IPS DF 6.9 (cell line): ENCODE results near the gene TPM4.

ENCODE experiments used
- DNase-seq: peaks from one replicate; pipeline ENCODE4 v3.0.0-alpha.2; 2013; ENCODE audit warnings: low read depth, low spot score
- H3K27ac ChIP-seq: one replicate; pipeline ENCODE4 v1.5.1; 2013; ENCODE audit warnings: low read length, control low read depth
- H3K27me3 ChIP-seq: 2 replicates; pipeline ENCODE4 v1.6.1; 2013; ENCODE audit warnings: mild to moderate bottlenecking, low read length; ENCODE audit not compliant: control insufficient read depth, insufficient read depth
- H3K36me3 ChIP-seq: 2 replicates; pipeline ENCODE4 v1.6.1; 2013; ENCODE audit warnings: low read length; ENCODE audit not compliant: control insufficient read depth, insufficient read depth
- H3K4me1 ChIP-seq: 2 replicates; pipeline ENCODE4 v1.6.1; 2013; ENCODE audit warnings: low read length; ENCODE audit not compliant: control insufficient read depth, insufficient read depth
- H3K4me3 ChIP-seq: 2 replicates; pipeline ENCODE4 v1.5.1; 2013; ENCODE audit warnings: mild to moderate bottlenecking, low read length
- H3K9me3 ChIP-seq: 2 replicates; pipeline ENCODE4 v1.6.1; 2013; ENCODE audit warnings: low read length, inconsistent platforms; ENCODE audit not compliant: control insufficient read depth, insufficient read depth
- WGBS: extraction: QIAGEN DNeasy Blood & Tissue Kit; methylation state at CpG from one replicate; pipeline ENCODE4 v1.1.7; 2013; ENCODE audit warnings: mixed read lengths, missing lambda C conversion rate; ENCODE audit not compliant: insufficient read length, insufficient coverage; 5-methylcytosine and 5-hydroxymethylcytosine counted together

Gene TPM4

GRCh38 chr19:16041991-16042386 is 34.3 kb upstream of the TPM4 start:
- no peaks in the 10 kb centered on the region for H3K36me3 ChIP-seq
- H3K4me3 ChIP-seq, result no peak overlapping the region
- DNase-seq, result no peak
- H3K27me3 ChIP-seq, result no peaks in the 10 kb centered on the region
- no CpG with 5 or more reads among the region's 9 CpGs for WGBS
- H3K27ac ChIP-seq, result no peak overlapping the region
- no peaks in the 10 kb centered on the region for H3K4me1 ChIP-seq
- H3K9me3 ChIP-seq, result no peaks in the 10 kb centered on the region

- H3K36me3 ChIP-seq, result no peaks in the 10 kb centered on the region
- H3K27ac ChIP-seq, result no peak overlapping the region
- DNase-seq, result no peak
- 100% methylated on average over 1 of the region's 4 CpGs for WGBS
- H3K4me3 ChIP-seq, result no peak overlapping the region
- no peaks in the 10 kb centered on the region for H3K4me1 ChIP-seq
- H3K27me3 ChIP-seq, result no peaks in the 10 kb centered on the region
- H3K9me3 ChIP-seq, result no peaks in the 10 kb centered on the region
These were observed 33.7 kb upstream of the TPM4 start for GRCh38 chr19:16042533-16043085.

GRCh38 chr19:16043156-16043757 is 33.0 kb upstream of the TPM4 start:
- no peak overlapping the region for H3K4me3 ChIP-seq
- no peaks in the 10 kb centered on the region for H3K4me1 ChIP-seq
- no peak for DNase-seq
- no peak overlapping the region for H3K27ac ChIP-seq
- H3K36me3 ChIP-seq, result no peaks in the 10 kb centered on the region
- no peaks in the 10 kb centered on the region for H3K27me3 ChIP-seq
- H3K9me3 ChIP-seq, result no peaks in the 10 kb centered on the region
- 100% methylated on average over 2 of the region's 2 CpGs for WGBS

- no CpG with 5 or more reads among the region's 7 CpGs for WGBS
- H3K9me3 ChIP-seq, result no peaks in the 10 kb centered on the region
- no peak for DNase-seq
- H3K36me3 ChIP-seq, result no peaks in the 10 kb centered on the region
- H3K27me3 ChIP-seq, result no peaks in the 10 kb centered on the region
- no peak overlapping the region for H3K27ac ChIP-seq
- H3K4me3 ChIP-seq, result no peak overlapping the region
- no peaks in the 10 kb centered on the region for H3K4me1 ChIP-seq
These were observed 31.5 kb upstream of the TPM4 start for GRCh38 chr19:16044746-16045145.

GRCh38 chr19:16045171-16045570 is 31.1 kb upstream of the TPM4 start:
- WGBS, result no CpG with 5 or more reads among the region's 4 CpGs

GRCh38 chr19:16045893-16046292 is 30.4 kb upstream of the TPM4 start:
- Histone ChIP-seq H3K27ac (no peak overlapping the region), H3K4me3 (no peak overlapping the region), H3K36me3 (no peaks in the 10 kb centered on the region), H3K9me3 (no peaks in the 10 kb centered on the region), H3K27me3 (no peaks in the 10 kb centered on the region), H3K4me1 (no peaks in the 10 kb centered on the region)
- no CpG with 5 or more reads among the region's 4 CpGs for WGBS
- no peak for DNase-seq

More at GRCh38 chr19:16045171-16045570, 31.1 kb upstream of the TPM4 start:
- DNase-seq, result no peak
- Histone ChIP-seq H3K36me3 (no peaks in the 10 kb centered on the region), H3K27me3 (no peaks in the 10 kb centered on the region), H3K27ac (no peak overlapping the region), H3K4me3 (no peak overlapping the region), H3K4me1 (no peaks in the 10 kb centered on the region), H3K9me3 (no peaks in the 10 kb centered on the region)

- Histone ChIP-seq H3K36me3 (no peaks in the 10 kb centered on the region), H3K27me3 (no peaks in the 10 kb centered on the region), H3K27ac (no peak overlapping the region), H3K4me1 (no peaks in the 10 kb centered on the region), H3K9me3 (no peaks in the 10 kb centered on the region), H3K4me3 (no peak overlapping the region)
- DNase-seq, result no peak
- no CpG with 5 or more reads among the region's 3 CpGs for WGBS
These were observed 27.7 kb upstream of the TPM4 start for GRCh38 chr19:16048583-16048982.

GRCh38 chr19:16051254-16052025 is 24.9 kb upstream of the TPM4 start:
- no peak overlapping the region for H3K27ac ChIP-seq
- DNase-seq, result no peak
- no CpG with 5 or more reads among the region's 11 CpGs for WGBS
- H3K36me3 ChIP-seq, result no peaks in the 10 kb centered on the region
- H3K27me3 ChIP-seq, result no peaks in the 10 kb centered on the region
- H3K4me3 ChIP-seq, result no peak overlapping the region
- H3K9me3 ChIP-seq, result no peaks in the 10 kb centered on the region
- no peaks in the 10 kb centered on the region for H3K4me1 ChIP-seq

GRCh38 chr19:16052353-16052752 is 23.9 kb upstream of the TPM4 start:
- no peak for DNase-seq
- Histone ChIP-seq H3K4me3 (no peak overlapping the region), H3K36me3 (no peaks in the 10 kb centered on the region), H3K9me3 (peaks cover 1% of the 10 kb centered on the region; the same call in 1 of the 2 replicates), H3K27ac (no peak overlapping the region), H3K27me3 (no peaks in the 10 kb centered on the region), H3K4me1 (no peaks in the 10 kb centered on the region)
- WGBS, result no CpG with 5 or more reads among the region's 7 CpGs

GRCh38 chr19:16057062-16057461 is 19.2 kb upstream of the TPM4 start:
- Histone ChIP-seq H3K9me3 (peaks cover 1% of the 10 kb centered on the region; the same call in 1 of the 2 replicates), H3K4me3 (no peak overlapping the region), H3K27me3 (no peaks in the 10 kb centered on the region), H3K27ac (no peak overlapping the region), H3K36me3 (no peaks in the 10 kb centered on the region), H3K4me1 (no peaks in the 10 kb centered on the region)
- no peak for DNase-seq
- WGBS, result no CpG with 5 or more reads among the region's 5 CpGs
